Progenitor cell of endocrine pancreas (in vitro differentiated cells): ENCODE results near the gene ITPR2. TPM values are rescaled to one million over a fixed set of nuclear protein-coding genes. Genes with fewer than 3 reads are reported as not detected.

Experiments
- DNase-seq: peaks from one replicate; pipeline ENCODE4 v3.0.0; 2021; ENCODE audit warnings: low spot score; ENCODE audit not compliant: unreplicated experiment
- H3K27ac Mint-ChIP-seq: 2 replicates; pipeline ENCODE4 v1.8.0; 2021; ENCODE audit warnings: mild to moderate bottlenecking, moderate library complexity, mixed read lengths
- H3K27me3 Mint-ChIP-seq: 2 replicates; pipeline ENCODE4 v1.8.0; 2021; ENCODE audit warnings: mixed read lengths
- H3K36me3 Mint-ChIP-seq: 2 replicates; pipeline ENCODE4 v1.8.0; 2022; ENCODE audit warnings: mixed read lengths; ENCODE audit not compliant: insufficient read depth
- H3K4me1 Mint-ChIP-seq: 2 replicates; pipeline ENCODE4 v1.8.0; 2021; ENCODE audit warnings: low read depth, mixed read lengths
- H3K4me3 Mint-ChIP-seq: 2 replicates; pipeline ENCODE4 v1.8.0; 2021; ENCODE audit warnings: low read depth, mild to moderate bottlenecking, moderate library complexity, mixed read lengths
- H3K9me3 Mint-ChIP-seq: 2 replicates; pipeline ENCODE4 v1.8.0; 2021; ENCODE audit warnings: low read depth, mixed read lengths
- CTCF ChIP-seq: fragments of 200-600 bp; sonication (generic); IDR thresholded peaks from one replicate; pipeline ENCODE4 v1.5.0; 2021; ENCODE audit warnings: antibody characterized with exemption, mild to moderate bottlenecking; ENCODE audit not compliant: unreplicated experiment
- total RNA-seq: library from RNA; stranded (reverse); gene quantifications from 2 replicates; pipeline ENCODE4 v1.2.1, GENCODE V29; 2021

Gene ITPR2
- total RNA-seq, 1 donor from 2014 or later = 72.4 TPM

- no peaks in the 10 kb centered on the region for H3K27me3 Mint-ChIP-seq
- H3K27ac Mint-ChIP-seq = no peak overlapping the region
- H3K36me3 Mint-ChIP-seq = peaks cover 4% of the 10 kb centered on the region
- H3K4me3 Mint-ChIP-seq = no peak overlapping the region
- no peaks in the 10 kb centered on the region for H3K4me1 Mint-ChIP-seq
- H3K9me3 Mint-ChIP-seq = no peaks in the 10 kb centered on the region
- TF ChIP-seq CTCF = no peak
- no peak for DNase-seq
Measured at GRCh38 chr12:26496170-26496569, 336.8 kb downstream of the ITPR2 start.

- H3K4me3 Mint-ChIP-seq = no peak overlapping the region
- H3K9me3 Mint-ChIP-seq = peaks cover 3% of the 10 kb centered on the region
- H3K4me1 Mint-ChIP-seq = no peaks in the 10 kb centered on the region
Measured at GRCh38 chr12:26493656-26494055, 339.3 kb downstream of the ITPR2 start.

GRCh38 chr12:26492406-26492805 is 340.6 kb downstream of the ITPR2 start:
- no peak for DNase-seq
- Mint-ChIP-seq H3K27me3 (no peaks in the 10 kb centered on the region), H3K27ac (no peak overlapping the region), H3K9me3 (peaks cover 3% of the 10 kb centered on the region), H3K4me1 (no peaks in the 10 kb centered on the region), H3K4me3 (no peak overlapping the region), H3K36me3 (peaks cover 7% of the 10 kb centered on the region)
- no peak for TF ChIP-seq CTCF

More at GRCh38 chr12:26493656-26494055, 339.3 kb downstream of the ITPR2 start:
- TF ChIP-seq CTCF = no peak
- peaks cover 8% of the 10 kb centered on the region for H3K36me3 Mint-ChIP-seq
- no peaks in the 10 kb centered on the region for H3K27me3 Mint-ChIP-seq
- no peak overlapping the region for H3K27ac Mint-ChIP-seq
- no peak for DNase-seq

- Mint-ChIP-seq H3K36me3 (peaks cover 12% of the 10 kb centered on the region), H3K27ac (no peak overlapping the region), H3K9me3 (peaks cover 3% of the 10 kb centered on the region), H3K27me3 (no peaks in the 10 kb centered on the region), H3K4me3 (no peak overlapping the region), H3K4me1 (no peaks in the 10 kb centered on the region)
- no peak for DNase-seq
- no peak for TF ChIP-seq CTCF
Measured at GRCh38 chr12:26489908-26490307, 343.1 kb downstream of the ITPR2 start.

GRCh38 chr12:26488351-26488750 is 344.6 kb downstream of the ITPR2 start:
- Mint-ChIP-seq H3K27me3 (no peaks in the 10 kb centered on the region), H3K4me1 (no peaks in the 10 kb centered on the region), H3K36me3 (peaks cover 14% of the 10 kb centered on the region), H3K9me3 (peaks cover 3% of the 10 kb centered on the region), H3K4me3 (no peak overlapping the region), H3K27ac (no peak overlapping the region)
- no peak for DNase-seq
- no peak for TF ChIP-seq CTCF
